NCI-H446 treated with DMSO at 0.1 percent for 48 hours (cell line): ENCODE measurements around the gene FGGY.
A peak's percentile ranks its signal among the peaks of the same experiment; 100 is the strongest.
"Not testable (repeated sequence)": the region's sequence is repeated elsewhere in the genome, so short reads cannot be mapped to it uniquely, and the experiment has no call there.

ENCODE experiments used
- DNase-seq: peaks from one replicate; lab custom pipeline; 2025; lab: John Stamatoyannopoulos, UW

Gene FGGY

GRCh38 chr1:59549903-59550302, 253.0 kb downstream of the FGGY start:
- no peak for DNase-seq

GRCh38 chr1:59552007-59552406, 255.1 kb downstream of the FGGY start:
- no peak for DNase-seq

- DNase-seq: no peak
These were observed 256.5 kb downstream of the FGGY start for GRCh38 chr1:59553371-59553770.

- DNase-seq: no peak
These were observed 257.2 kb downstream of the FGGY start for GRCh38 chr1:59554011-59554663.

GRCh38 chr1:59554752-59555151, 257.9 kb downstream of the FGGY start:
- DNase-seq: no peak

GRCh38 chr1:59556398-59556797, 259.5 kb downstream of the FGGY start:
- DNase-seq: no peak

GRCh38 chr1:59556802-59557548, 260.1 kb downstream of the FGGY start:
- DNase-seq: no peak

GRCh38 chr1:59557549-59557885, 260.6 kb downstream of the FGGY start:
- no peak for DNase-seq

GRCh38 chr1:59558580-59558979, 261.7 kb downstream of the FGGY start:
- DNase-seq: not testable (repeated sequence)

GRCh38 chr1:59560807-59561450, 264.0 kb downstream of the FGGY start:
- DNase-seq: no peak

GRCh38 chr1:59561796-59562195, 264.9 kb downstream of the FGGY start:
- DNase-seq: no peak

- DNase-seq: no peak
These were observed 267.4 kb downstream of the FGGY start for GRCh38 chr1:59564192-59564891.

- DNase-seq: no peak
These were observed 268.9 kb downstream of the FGGY start for GRCh38 chr1:59565611-59566410.

- no peak for DNase-seq
These were observed 271.5 kb downstream of the FGGY start for GRCh38 chr1:59568158-59568935.

GRCh38 chr1:59569198-59569597, 272.3 kb downstream of the FGGY start:
- no peak for DNase-seq

GRCh38 chr1:59570524-59570923, 273.6 kb downstream of the FGGY start:
- no peak for DNase-seq

- peak; percentile 10 for DNase-seq
These were observed 277.2 kb downstream of the FGGY start for GRCh38 chr1:59574085-59574484.

GRCh38 chr1:59577774-59578173, 280.9 kb downstream of the FGGY start:
- no peak for DNase-seq

GRCh38 chr1:59579222-59579621, 282.3 kb downstream of the FGGY start:
- DNase-seq: no peak

GRCh38 chr1:59580257-59580656, 283.4 kb downstream of the FGGY start:
- no peak for DNase-seq

- DNase-seq: not testable (repeated sequence)
These were observed 295.5 kb downstream of the FGGY start for GRCh38 chr1:59592410-59592809.
